ENCODE data around the gene PACSIN1. TPM values are rescaled to one million over a fixed set of nuclear protein-coding genes. Genes with fewer than 3 reads are reported as not detected.
"Not testable (repeated sequence)": the region's sequence is repeated elsewhere in the genome, so short reads cannot be mapped to it uniquely, and the experiment has no call there.

PACSIN1 gene
- total and polyA plus RNA-seq, 7 donors: 0.11 to 0.17 (median 0.11) TPM; not detected in 4

DNA sequence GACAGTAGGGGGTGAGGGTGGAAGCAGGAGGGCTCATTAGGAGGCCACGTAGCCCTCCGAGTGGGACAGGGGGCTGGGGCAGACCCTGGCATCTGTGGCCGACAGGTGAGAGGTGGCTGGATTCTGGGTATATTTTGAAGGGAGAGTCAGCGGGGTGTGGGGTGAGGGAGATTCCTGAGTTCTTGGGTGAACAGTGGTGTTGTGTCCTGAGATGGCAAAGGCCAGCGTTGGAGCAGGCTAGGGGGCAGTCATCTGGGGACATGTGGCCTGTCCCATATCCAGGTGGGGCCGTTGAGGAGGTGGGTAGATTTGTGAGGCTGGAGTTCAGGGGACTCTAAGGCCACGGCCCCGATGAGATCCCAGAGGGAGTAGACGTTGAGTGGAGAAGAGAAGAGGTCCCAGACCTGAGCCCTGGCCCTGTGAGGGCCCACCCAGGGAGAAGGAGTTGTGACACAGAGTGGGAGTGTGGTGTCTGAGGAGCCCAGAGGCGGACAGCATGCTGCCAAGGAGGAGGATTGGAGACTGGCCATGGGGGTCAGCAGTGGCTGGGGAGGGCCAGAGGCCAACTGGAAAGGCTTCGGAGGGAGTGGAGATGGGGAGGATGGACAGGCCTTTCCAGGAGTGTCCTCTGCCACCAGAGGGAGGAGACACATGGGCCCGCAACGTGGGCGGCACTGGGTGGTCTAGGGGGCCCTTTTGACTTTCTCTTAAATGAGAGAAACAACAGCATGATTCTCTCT is 19.6 kb downstream of the PACSIN1 start:
- Histone ChIP-seq H3K36me3 (ENCODE audit: insufficient read depth in 1 of 2, low read depth in 1 of 2) (no peaks in the 10 kb centered on the region), H3K4me1 (no peaks in the 10 kb centered on the region), H3K4me3 (no peak overlapping the region), H3K27ac (no peak overlapping the region), H3K27me3 (ENCODE audit: insufficient read depth in 3 of 3, low read length in 2 of 3) (peaks cover 0 to 2% (median 0%) of the 10 kb centered on the region in 3 donors), H3K9me3 (no peaks in the 10 kb centered on the region)
- TF ChIP-seq, protein P1, sequence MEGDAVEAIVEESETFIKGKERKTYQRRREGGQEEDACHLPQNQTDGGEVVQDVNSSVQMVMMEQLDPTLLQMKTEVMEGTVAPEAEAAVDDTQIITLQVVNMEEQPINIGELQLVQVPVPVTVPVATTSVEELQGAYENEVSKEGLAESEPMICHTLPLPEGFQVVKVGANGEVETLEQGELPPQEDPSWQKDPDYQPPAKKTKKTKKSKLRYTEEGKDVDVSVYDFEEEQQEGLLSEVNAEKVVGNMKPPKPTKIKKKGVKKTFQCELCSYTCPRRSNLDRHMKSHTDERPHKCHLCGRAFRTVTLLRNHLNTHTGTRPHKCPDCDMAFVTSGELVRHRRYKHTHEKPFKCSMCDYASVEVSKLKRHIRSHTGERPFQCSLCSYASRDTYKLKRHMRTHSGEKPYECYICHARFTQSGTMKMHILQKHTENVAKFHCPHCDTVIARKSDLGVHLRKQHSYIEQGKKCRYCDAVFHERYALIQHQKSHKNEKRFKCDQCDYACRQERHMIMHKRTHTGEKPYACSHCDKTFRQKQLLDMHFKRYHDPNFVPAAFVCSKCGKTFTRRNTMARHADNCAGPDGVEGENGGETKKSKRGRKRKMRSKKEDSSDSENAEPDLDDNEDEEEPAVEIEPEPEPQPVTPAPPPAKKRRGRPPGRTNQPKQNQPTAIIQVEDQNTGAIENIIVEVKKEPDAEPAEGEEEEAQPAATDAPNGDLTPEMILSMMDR (IDR thresholded peaks at IDR 0.05): no peak
- ATAC-seq (no peak), DNase-seq (no peak)
- 72 to 78% (median 75%) methylated on average over 14 of the region's 14 CpGs for WGBS, 3 donors
- intact Hi-C loops (cut with DNase I): no loop called here

DNA sequence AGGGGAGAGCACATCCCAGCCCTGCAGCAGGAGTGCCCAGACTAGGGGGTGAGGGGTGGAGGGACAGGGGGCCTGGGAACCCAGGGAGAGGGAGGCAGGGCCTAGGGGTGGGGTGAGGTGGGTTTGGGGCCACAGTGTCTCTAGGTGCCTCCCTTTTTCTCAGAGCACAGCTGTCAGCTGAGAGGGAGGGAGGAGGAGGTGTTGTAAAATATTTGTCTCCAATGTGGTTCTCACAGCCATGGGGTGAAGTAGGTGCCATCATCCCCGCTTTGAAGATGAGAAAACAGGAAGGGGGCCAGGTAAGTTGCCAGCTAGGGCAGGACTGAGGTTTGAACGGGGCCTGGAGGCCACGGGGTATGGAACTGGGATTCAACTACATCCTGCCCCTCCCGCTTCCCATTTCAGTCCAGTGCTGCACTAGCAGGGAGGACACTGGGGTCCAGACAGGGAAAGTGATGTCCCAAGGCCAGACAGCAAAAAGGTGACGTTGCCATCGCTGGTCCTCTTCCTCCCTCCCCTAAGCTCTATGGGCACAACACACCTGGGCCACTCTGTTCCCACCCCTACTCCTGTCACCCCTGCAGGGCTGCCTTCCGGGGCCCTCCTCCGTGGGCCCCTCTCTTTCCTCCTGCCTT is 20.3 kb downstream of the PACSIN1 start:
- Histone ChIP-seq H3K4me1 (peaks cover 7% of the 10 kb centered on the region), H3K9me3 (no peaks in the 10 kb centered on the region), H3K27me3 (ENCODE audit: insufficient read depth in 3 of 3, low read length in 2 of 3) (peaks cover 0 to 2% (median 0%) of the 10 kb centered on the region in 3 donors), H3K27ac (no peak overlapping the region), H3K4me3 (no peak overlapping the region), H3K36me3 (ENCODE audit: insufficient read depth in 1 of 2, low read depth in 1 of 2) (no peaks in the 10 kb centered on the region)
- no peak for ATAC-seq
- intact Hi-C loops (cut with DNase I): no loop called here
- DNase-seq: no peak
- TF ChIP-seq, protein P1 (IDR thresholded peaks at IDR 0.05): no peak
- WGBS, 3 donors: 67 to 75% (median 75%) methylated on average over 8 of the region's 8 CpGs

DNA sequence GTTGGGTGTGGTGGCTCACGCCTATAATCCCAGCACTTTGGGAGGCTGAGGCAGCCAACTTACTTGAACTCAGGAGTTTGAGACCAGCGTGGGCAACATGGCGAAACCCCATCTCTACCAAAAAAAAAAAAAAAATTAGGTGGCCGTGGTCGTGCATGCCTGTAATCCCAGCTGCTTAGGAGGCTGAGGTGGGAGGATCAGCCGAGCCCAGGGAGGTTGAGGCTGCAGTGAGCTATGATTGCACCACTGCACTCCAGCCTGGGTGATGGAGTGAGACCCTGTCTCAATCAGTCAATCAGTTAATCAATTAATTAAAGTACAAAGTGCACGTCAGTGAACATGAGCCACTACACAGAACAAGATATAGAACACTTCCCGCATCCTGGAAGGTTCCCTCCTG is 21.0 kb downstream of the PACSIN1 start:
- DNase-seq; H3K36me3 ChIP-seq (ENCODE audit: insufficient read depth in 1 of 2, low read depth in 1 of 2); H3K27ac ChIP-seq; H3K4me1 ChIP-seq; H3K27me3 ChIP-seq (ENCODE audit: insufficient read depth in 3 of 3, low read length in 2 of 3); intact Hi-C loops (cut with DNase I); ATAC-seq; H3K9me3 ChIP-seq; H3K4me3 ChIP-seq: not testable (repeated sequence)
- 87 to 95% (median 87%) methylated on average over 8 of the region's 8 CpGs for WGBS, 3 donors

DNA sequence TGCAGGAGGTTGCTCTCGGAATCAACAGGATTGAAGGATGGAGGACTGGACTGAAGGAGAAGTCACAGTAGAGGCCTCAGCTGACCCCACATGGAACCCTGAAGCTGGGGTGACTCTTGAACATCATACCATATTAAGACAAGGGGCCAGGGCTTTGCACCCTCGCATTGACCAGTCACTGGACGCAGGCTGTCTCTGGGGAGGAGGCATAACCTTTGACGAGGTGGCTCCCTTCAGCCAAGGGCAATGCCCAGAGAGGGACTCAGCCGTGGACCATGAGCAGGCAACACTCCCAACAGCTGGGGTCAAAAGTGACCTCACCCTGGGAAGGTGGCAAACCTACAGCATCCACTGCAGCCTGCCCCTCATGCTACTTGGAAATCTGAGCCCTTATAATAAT is 21.7 kb downstream of the PACSIN1 start:
- no peak overlapping the region for H3K27ac ChIP-seq
- TF ChIP-seq, protein P1 (IDR thresholded peaks at IDR 0.05): no peak
- H3K27me3 ChIP-seq (ENCODE audit: insufficient read depth in 3 of 3, low read length in 2 of 3): peaks cover 0 to 2% (median 0%) of the 10 kb centered on the region in 3 donors
- WGBS, 3 donors: 62 to 85% (median 79%) methylated on average over 5 of the region's 5 CpGs
- no peak for DNase-seq
- H3K4me1 ChIP-seq: peaks cover 8% of the 10 kb centered on the region
- ATAC-seq: no peak
- no peaks in the 10 kb centered on the region for H3K36me3 ChIP-seq (ENCODE audit: insufficient read depth in 1 of 2, low read depth in 1 of 2)
- intact Hi-C loops (cut with DNase I): no loop called here
- no peaks in the 10 kb centered on the region for H3K9me3 ChIP-seq
- no peak overlapping the region for H3K4me3 ChIP-seq

DNA sequence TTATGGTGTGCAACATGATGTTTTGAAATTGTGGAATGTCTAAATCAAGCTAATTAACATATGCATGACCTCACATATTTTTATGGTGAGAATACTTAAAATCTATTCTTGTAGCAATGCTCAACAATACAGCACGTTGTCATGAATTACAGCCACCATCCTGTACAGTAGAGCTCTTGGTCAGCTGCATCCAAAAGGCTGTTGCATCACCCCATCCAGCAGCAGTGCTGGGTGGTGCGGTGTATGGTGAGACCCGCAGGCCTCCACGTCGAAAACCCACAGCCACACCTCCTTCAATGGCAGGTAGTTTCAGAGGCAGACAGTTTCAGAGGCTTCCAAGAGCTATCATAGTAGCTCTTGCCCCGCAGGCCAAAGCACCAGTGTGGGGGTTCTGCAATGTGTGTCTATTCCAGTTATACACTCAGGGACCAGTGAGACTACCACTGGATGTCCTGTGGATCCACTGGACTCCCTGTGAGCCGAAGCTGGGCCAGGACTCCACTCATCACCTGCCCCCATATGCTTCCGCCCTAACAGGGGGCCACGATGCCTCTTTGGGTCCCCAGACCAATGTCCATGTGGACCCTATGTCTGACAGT is 23.4 kb downstream of the PACSIN1 start:
- H3K4me1 ChIP-seq: peaks cover 8% of the 10 kb centered on the region
- ATAC-seq: no peak
- intact Hi-C loops (cut with DNase I): no loop called here
- no peak overlapping the region for H3K4me3 ChIP-seq
- WGBS, 3 donors: 84 to 89% (median 86%) methylated on average over 9 of the region's 9 CpGs
- H3K27ac ChIP-seq: no peak overlapping the region
- no peaks in the 10 kb centered on the region for H3K27me3 ChIP-seq (ENCODE audit: insufficient read depth in 3 of 3, low read length in 2 of 3)
- H3K36me3 ChIP-seq (ENCODE audit: insufficient read depth in 1 of 2, low read depth in 1 of 2): no peaks in the 10 kb centered on the region
- H3K9me3 ChIP-seq: no peaks in the 10 kb centered on the region
- TF ChIP-seq, protein P1 (IDR thresholded peaks at IDR 0.05): no peak
- no peak for DNase-seq

Measured in psoas muscle (tissue), 8 donors.